ENCODE measurements around the gene CETN2. TPM values are rescaled to one million over a fixed set of nuclear protein-coding genes. Genes with fewer than 3 reads are reported as not detected.
"Not testable (repeated sequence)": the region's sequence is repeated elsewhere in the genome, so short reads cannot be mapped to it uniquely, and the experiment has no call there.

CETN2 gene
- total RNA-seq, 2 donors from 2014 or later: 33.6 to 39.8 TPM

DNA sequence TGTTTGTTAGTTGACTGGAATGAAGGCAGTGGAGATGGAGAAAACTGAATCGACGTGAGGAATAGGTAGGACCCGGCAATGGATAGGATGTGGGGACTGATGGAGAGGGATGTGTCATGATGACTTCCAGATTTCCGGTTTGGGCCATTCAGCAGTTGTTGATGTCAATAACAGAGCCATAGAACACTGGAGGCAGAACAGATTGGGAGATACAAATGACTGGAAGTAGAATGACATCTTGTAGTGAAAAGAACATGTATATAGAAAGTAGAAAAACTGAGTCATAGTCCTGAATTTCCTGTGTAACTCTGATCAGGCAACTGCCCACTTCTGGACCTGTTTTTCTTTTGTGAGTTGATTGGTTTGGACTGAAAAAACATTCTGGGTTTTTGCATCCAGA, 24.5 kb downstream of the CETN2 start:
- intact Hi-C loops (cut with DNase I): no loop called here
- 82% methylated on average over 4 of the region's 4 CpGs for WGBS
- no peaks in the 10 kb centered on the region for H3K27me3 ChIP-seq (replicated peaks; ENCODE audit: insufficient read depth)
- H3K27ac ChIP-seq: no peak overlapping the region
- H3K4me1 ChIP-seq (replicated peaks): no peaks in the 10 kb centered on the region
- no peaks in the 10 kb centered on the region for H3K36me3 ChIP-seq
- H3K9me3 ChIP-seq: no peaks in the 10 kb centered on the region
- TF ChIP-seq CTCF (IDR thresholded peaks at IDR 0.05) (no peak), POLR2A (IDR thresholded peaks at IDR 0.05) (no peak), POLR2AphosphoS5 (IDR thresholded peaks at IDR 0.05) (no peak)
- no peak overlapping the region for H3K4me3 ChIP-seq
- DNase-seq (ENCODE audit: low spot score): no peak

- no peak for TF ChIP-seq POLR2AphosphoS5 (IDR thresholded peaks at IDR 0.05)
- H3K27ac ChIP-seq: no peak overlapping the region
- 67% methylated on average over 1 of the region's 1 CpG for WGBS
- H3K36me3 ChIP-seq: no peaks in the 10 kb centered on the region
- H3K4me3 ChIP-seq: no peak overlapping the region
- no peaks in the 10 kb centered on the region for H3K27me3 ChIP-seq (replicated peaks; ENCODE audit: insufficient read depth)
- intact Hi-C loops (cut with DNase I): no loop called here
- H3K9me3 ChIP-seq: no peaks in the 10 kb centered on the region
- no peaks in the 10 kb centered on the region for H3K4me1 ChIP-seq (replicated peaks)
- DNase-seq (ENCODE audit: low spot score): no peak
Measured at GRCh38 chrX:152798945-152799344, 31.6 kb downstream of the CETN2 start.

- H3K4me1 ChIP-seq (replicated peaks): not testable (repeated sequence)
Measured at GRCh38 chrX:152787062-152787461, 43.5 kb downstream of the CETN2 start.

More at GRCh38 chrX:152787062-152787461, 43.5 kb downstream of the CETN2 start:
- no CpG with 5 or more reads among the region's 3 CpGs for WGBS
- H3K27me3 ChIP-seq (replicated peaks; ENCODE audit: insufficient read depth); H3K36me3 ChIP-seq; H3K27ac ChIP-seq; H3K4me3 ChIP-seq; DNase-seq (ENCODE audit: low spot score); H3K9me3 ChIP-seq; intact Hi-C loops (cut with DNase I): not testable (repeated sequence)

Other genes with a start within 250 kb of the CETN2 start
- gene GABRQ, start 192.9 kb downstream of the CETN2 start, total RNA-seq: 1 to 10 TPM in 1 of 2 donors, not detected in 1; 9.1 TPM
- 10 to 100 TPM in 1 of 2 donors, not detected in 1; 10.1 TPM for gene MAGEA3, start 132.0 kb downstream of the CETN2 start, total RNA-seq
- not detected for gene CSAG2, start 121.5 kb downstream of the CETN2 start, total RNA-seq
- gene MAGEA2B, start 116.1 kb downstream of the CETN2 start, total RNA-seq: not detected
- not detected for gene CSAG1, start 97.0 kb downstream of the CETN2 start, total RNA-seq
- 1 to 10 TPM in 1 of 2 donors, not detected in 1; 5.6 TPM for gene MAGEA12, start 97.0 kb downstream of the CETN2 start, total RNA-seq
- gene MAGEA2, start 76.9 kb downstream of the CETN2 start, total RNA-seq: 1 to 10 TPM in 1 of 2 donors, not detected in 1; 7.8 TPM
- 1 to 10 TPM in 1 of 2 donors, not detected in 1; 2.6 TPM for gene CSAG3, start 71.5 kb downstream of the CETN2 start, total RNA-seq
- 1 to 10 TPM in 1 of 2 donors, not detected in 1; 5.3 TPM for gene MAGEA6, start 61.1 kb downstream of the CETN2 start, total RNA-seq
- gene NSDHL, start 306 bp upstream of the CETN2 start, total RNA-seq: 10 to 100 TPM; 11.6 to 13.8 TPM
- 10 to 100 TPM; 20.3 to 27.1 TPM for gene ZNF185, start 67.3 kb upstream of the CETN2 start, total RNA-seq
- gene PNMA5, start 163.4 kb upstream of the CETN2 start, total RNA-seq: 1 to 10 TPM in 1 of 2 donors, not detected in 1; 6.5 TPM
- gene PNMA3, start 225.7 kb upstream of the CETN2 start, total RNA-seq: 10 to 100 TPM in 1 of 2 donors, under 1 TPM in 1; 0.27 to 14.2 TPM
- gene PNMA6A, start 241.7 kb upstream of the CETN2 start, total RNA-seq: 1 to 10 TPM in 1 of 2 donors, under 1 TPM in 1; 0.14 to 5.1 TPM

Measured in prostate gland (tissue), 2 donors.